Limb (tissue), 2 donors: ENCODE results near the gene OMD.

Source experiments
- DNase-seq, 2 donors: peaks; one replicate each; pipeline ENCODE4 v3.0.0-alpha.2; 2016; ENCODE audit errors: extremely low spot score in 2 of 2

The OMD gene, protein sequence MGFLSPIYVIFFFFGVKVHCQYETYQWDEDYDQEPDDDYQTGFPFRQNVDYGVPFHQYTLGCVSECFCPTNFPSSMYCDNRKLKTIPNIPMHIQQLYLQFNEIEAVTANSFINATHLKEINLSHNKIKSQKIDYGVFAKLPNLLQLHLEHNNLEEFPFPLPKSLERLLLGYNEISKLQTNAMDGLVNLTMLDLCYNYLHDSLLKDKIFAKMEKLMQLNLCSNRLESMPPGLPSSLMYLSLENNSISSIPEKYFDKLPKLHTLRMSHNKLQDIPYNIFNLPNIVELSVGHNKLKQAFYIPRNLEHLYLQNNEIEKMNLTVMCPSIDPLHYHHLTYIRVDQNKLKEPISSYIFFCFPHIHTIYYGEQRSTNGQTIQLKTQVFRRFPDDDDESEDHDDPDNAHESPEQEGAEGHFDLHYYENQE

GRCh38 chr9:92424340-92424739 lies at the start of gene OMD:
Gene OMD, minus strand, starts transcription at chr9:92424471. Its CDS starts 6,913 bp downstream, at chr9:92417558.
- DNase-seq: no peak

DNA sequence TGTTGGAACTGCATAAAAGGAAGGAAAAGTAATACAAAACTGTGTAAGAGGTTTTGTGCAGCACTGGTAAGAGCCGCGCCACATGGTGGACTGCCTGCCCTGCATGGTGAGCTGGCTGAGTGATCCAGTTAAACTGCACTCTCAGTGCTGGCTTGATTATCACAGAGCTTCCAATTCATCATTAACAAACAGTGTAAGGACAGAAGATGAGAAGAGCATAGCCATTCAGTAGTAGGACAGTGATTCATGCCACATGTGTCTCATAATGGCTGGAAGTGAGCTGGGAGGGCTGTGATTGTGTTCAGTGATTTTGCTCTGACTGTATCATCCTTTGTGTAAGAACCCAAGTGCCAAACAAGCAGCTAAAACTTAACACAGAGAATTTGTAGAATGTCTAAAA lies 43.9 kb upstream of the OMD start:
- no peak for DNase-seq

DNA sequence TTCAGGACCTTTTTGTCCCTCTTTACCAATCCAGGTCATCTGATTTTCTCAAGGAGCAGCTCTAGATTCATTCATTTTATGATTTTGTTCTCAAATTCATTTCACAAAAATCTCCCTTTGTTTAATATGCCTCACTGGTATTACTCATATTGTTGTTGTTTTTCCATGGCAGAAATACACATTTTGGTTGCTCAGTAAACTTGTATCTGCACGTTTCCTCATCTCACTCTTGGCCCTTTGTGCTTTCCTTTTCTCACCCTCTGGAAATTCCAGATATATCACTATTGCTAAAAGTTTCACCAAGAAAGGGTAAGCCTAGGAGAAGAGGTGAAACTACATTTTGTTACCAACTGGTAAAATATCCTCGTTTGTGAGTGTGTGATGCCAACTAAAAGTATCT lies 43.2 kb upstream of the OMD start:
- DNase-seq: no peak

- DNase-seq: no peak
Measured at GRCh38 chr9:92467041-92467440, 42.8 kb upstream of the OMD start.

GRCh38 chr9:92463984-92464383 lies 39.7 kb upstream of the OMD start:
- DNase-seq: no peak

GRCh38 chr9:92463387-92463786 lies 39.1 kb upstream of the OMD start:
- no peak for DNase-seq

DNA sequence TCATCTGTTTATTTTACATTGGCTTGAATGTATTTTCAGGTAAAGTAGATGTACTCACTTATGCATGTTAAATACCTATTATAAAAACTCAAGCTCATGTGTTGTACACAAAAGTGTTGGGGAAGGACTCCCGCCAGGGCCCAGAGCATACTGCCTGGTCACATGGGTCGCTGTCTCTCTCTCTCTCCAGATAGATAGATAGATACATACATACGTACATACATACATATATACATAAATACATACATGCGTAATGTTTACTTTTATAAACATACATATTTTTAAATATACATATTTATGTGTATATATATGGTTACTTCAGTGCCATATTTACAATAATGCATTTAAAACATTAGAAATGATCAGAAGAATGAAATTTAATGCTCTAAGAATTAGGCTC lies 33.3 kb upstream of the OMD start:
- DNase-seq: no peak

DNA sequence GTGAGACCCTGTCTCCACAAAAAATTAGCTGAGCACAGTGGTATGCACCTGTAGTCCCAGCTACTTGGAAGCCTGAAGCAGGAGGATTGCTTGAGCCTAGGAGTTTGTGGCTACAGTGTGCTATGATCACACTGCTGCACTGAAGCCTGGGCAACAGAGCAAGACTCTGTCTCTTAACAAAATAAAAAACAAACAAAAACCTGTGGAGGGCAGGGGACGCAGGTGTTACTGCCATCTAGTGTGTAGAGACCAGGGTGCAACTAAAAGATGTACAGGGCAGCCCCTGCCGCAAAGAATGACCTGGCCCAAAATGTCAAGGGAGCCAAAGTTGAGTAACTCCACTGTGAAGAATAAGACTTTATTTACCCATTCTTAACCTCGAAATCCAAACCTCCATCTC lies 30.9 kb upstream of the OMD start:
- no peak for DNase-seq

DNA sequence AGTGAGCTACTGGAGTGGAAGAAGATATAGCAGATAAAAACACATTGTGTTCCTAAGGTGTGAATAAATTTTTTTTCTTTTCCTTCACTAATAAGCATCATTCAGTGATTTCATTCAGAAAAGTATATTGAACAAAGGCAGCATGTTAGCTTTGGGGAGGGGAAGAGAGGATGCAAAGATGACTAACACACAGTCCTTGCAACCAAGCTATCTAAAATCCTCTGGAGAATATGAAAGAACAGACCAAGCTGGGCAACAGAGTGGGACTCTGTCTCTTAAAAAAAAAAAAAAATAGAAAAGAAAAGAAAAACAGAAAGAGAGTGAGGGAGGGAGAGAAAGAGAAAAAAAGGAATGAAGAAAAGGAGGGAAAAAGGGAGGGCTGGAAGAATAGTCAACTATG lies 22.3 kb upstream of the OMD start:
- no peak for DNase-seq

DNA sequence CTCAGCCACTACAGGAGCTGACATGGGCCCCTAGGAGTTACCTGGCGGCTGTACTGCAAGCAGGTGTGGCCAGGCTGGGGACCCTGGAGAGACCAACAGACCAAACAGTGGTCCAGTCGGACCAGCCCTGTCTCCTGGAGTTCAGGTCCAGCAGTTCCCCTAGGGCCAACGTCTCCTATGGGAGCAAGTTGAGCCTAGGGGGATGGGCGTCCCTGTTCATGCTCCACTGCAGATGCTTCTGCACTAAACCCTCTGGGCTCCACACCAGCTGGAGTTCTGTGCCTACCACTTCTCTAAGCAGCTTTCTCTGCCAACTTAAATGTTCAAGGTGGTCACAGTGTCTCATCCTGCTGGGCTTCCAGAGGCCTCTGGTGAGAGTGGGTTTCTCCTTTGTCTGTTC lies 20.6 kb upstream of the OMD start:
- DNase-seq: no peak

DNA sequence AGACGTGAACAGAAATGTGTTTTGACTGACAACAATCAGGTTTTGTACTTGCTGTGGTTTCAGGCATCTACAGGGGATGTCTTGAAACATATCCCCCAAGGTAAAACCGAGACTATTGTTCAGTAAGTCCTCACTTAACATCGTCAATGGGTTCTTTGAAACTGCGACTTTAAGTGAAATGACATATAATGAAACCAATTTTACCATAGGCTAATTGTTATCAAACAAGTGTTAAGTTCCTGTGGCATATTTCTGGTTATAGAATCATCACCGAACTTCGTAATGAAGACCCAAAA lies 16.4 kb upstream of the OMD start:
- no peak for DNase-seq

- DNase-seq: no peak
Measured at GRCh38 chr9:92439921-92440750, 15.9 kb upstream of the OMD start.

- DNase-seq: peak in 1 of 2 donors; percentile 70
Measured at GRCh38 chr9:92438900-92439526, 14.7 kb upstream of the OMD start.

DNA sequence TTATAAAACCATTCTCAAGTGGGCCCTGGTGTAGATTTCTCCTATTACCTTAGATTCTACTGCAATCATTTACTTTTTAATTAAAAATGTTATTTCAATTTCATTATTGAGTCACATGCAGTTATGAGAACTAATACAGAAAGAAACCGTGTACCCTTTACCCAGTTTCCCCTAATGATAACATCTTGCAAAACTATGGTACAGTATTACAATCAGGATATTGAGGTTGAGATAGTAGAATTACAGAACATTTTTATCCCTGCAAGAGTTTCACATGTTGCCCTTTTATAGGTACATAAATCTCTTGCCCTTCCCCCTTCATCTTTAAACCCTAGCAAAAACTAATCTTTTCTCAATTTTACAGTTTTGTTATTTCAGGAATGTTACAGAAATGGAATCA lies 11.0 kb upstream of the OMD start:
- no peak for DNase-seq

DNA sequence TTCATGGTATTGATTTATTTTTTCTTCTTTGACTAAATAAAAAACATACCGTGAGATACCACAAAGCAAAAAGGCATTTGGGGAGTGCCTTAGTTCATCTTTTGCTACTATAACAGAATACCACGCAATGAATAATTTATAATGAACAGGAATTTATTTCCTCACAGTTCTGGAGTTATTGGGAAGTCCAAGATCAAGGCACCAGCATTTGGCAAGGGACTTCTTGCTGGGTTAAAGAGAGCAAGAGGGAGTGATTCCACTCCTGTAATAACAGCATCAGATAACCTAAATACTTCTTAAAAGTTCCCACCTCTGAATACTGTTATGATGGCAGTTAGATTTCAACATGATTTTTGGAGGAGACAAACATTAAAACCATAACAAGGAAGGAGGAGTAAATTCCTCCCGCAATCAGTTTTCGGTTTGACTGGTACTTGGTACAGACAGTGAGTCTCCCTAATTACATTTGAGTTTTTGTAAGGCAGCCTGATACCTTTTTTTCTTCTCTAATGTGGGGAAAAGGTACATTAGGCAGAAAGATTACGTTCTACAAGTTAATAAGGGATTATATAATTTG lies 8.8 kb upstream of the OMD start:
- no peak for DNase-seq

- DNase-seq: peak in 1 of 2 donors; percentile 68
Measured at GRCh38 chr9:92432350-92432749, 8.1 kb upstream of the OMD start.

- DNase-seq: no peak
Measured at GRCh38 chr9:92429836-92430235, 5.6 kb upstream of the OMD start.

DNA sequence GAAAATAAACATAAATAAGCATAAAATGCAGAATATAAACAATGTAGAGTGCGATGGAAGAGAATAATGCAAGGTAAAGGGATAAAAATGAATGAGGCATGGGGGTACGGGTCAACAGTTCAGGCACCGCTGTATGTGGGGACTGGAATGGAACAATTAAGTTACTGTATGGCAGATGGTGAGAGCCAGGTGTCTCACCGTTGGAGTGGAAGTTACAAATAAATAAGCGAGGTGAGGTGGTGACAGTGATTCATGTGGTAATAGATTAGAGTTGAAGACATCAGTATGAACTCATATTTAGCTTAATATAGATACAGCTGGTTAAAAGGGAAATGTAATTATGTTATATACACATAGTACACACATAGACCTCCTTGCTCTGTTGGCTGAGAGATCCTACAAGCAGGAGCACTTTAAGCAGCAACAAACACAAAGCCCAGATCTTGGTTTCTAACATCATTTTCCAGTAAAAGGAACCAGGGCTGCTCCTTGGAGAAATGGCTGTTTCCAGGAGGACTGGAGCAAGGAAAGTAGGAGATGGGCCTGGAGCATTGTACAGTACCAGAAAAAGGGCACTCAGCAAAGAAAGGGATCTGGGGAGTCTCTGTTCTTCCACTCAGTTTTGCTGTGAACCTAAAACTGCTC lies 2.4 kb upstream of the OMD start:
- no peak for DNase-seq

DNA sequence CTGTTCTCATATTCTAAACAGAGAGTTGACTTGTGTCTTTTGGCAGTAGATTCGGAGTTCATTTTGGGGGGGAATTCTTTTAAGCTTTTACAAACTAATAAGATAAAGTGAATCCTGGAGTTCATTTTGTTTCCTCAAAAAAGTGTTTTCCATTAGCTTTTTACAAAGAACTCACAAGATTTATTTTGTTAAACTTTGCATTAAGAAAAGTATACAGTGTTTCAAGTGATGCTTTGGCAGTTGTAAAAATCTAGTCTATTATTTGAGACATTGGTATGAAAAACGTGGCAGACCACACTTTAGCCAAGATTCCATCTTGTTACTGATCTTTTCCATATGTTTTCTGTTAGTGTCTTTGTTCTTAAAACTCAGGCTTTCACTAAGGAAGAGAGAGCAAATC lies 1.2 kb upstream of the OMD start:
- DNase-seq: peak in 1 of 2 donors; percentile 85

- no peak for DNase-seq
Measured at GRCh38 chr9:92423612-92424011, 659 bp downstream of the OMD start.

DNA sequence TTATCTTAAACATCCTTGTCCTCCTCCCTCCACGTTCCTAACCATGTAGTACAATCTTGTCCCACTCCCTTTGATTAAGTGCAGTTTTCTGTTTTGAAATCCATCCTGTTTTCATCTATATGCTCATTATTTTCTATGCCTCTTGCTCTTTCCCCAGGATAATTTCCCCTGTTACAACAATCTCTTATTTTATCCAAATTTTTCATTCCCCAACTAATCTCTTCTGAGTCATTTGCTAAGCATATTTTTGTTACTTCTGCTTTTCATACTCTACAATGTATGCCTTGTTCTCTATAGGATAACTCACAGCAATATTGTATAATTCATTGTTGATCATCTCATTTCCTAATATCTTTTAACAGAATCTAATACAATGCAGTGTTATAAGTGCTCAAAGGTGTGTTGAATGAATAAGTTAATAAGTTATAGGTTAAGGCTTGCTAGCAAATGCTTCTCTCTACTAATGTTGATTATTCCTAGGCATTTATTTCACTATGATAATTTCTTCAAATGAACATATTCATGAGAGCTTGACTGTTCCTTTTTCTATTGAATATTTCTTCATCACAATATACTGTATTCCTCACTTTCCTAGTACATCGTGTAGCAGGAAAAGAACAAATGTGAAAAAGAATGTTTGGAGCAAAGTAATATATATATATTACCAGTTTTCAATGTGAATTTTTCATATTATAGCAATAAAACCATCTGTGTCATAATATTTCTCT lies 1.5 kb downstream of the OMD start:
- no peak for DNase-seq
